Effector memory CD8-positive, alpha-beta T cell (primary cell): ENCODE measurements around the gene DNTTIP2.
"Not testable (repeated sequence)": the region's sequence is repeated elsewhere in the genome, so short reads cannot be mapped to it uniquely, and the experiment has no call there.

Experiments
- ATAC-seq: fragments of 150-1000 bp; cut with Tn5 transposase; replicated peaks from 2 replicates; pipeline ENCODE4 v1.10.0; 2021; ENCODE audit warnings: mild to moderate bottlenecking, moderate library complexity
- DNase-seq, 3 experiments: peaks; one replicate each; pipeline ENCODE4 v3.0.0; 2021
- H3K27ac Mint-ChIP-seq, 2 donors: one replicate each; pipeline ENCODE4 v1.8.0; 2022; ENCODE audit warnings: mild to moderate bottlenecking in 2 of 2, mixed read lengths in 2 of 2, moderate library complexity in 2 of 2
- H3K27me3 Mint-ChIP-seq, 2 donors: one replicate each; pipeline ENCODE4 v1.8.0; 2022; ENCODE audit warnings: mixed read lengths in 2 of 2
- H3K36me3 Mint-ChIP-seq: one replicate; pipeline ENCODE4 v1.8.0; 2022; ENCODE audit warnings: mild to moderate bottlenecking, moderate library complexity, mixed read lengths; ENCODE audit not compliant: insufficient read depth
- H3K4me1 Mint-ChIP-seq, 2 donors: one replicate each; pipeline ENCODE4 v1.8.0; 2022; ENCODE audit warnings: low read depth in 2 of 2, mixed read lengths in 2 of 2
- H3K4me3 Mint-ChIP-seq, 2 donors: one replicate each; pipeline ENCODE4 v1.8.0; 2022; ENCODE audit warnings: mild to moderate bottlenecking in 2 of 2, mixed read lengths in 2 of 2, moderate library complexity in 2 of 2
- H3K9me3 Mint-ChIP-seq, 2 donors: one replicate each; pipeline ENCODE4 v1.8.0; 2022; ENCODE audit warnings: mixed read lengths in 2 of 2

Gene DNTTIP2

GRCh38 chr1:93844262-93845045 is 34.6 kb downstream of the DNTTIP2 start:
- DNase-seq, result peak; percentile 38 to 42 (median 40)
- Mint-ChIP-seq H3K27me3 (peaks cover 5 to 6% of the 10 kb centered on the region in 2 donors), H3K4me1 (peaks cover 18 to 28% of the 10 kb centered on the region in 2 donors), H3K4me3 (no peak overlapping the region), H3K36me3 (peaks cover 27% of the 10 kb centered on the region), H3K27ac (peak overlapping the region in 1 of 2 donors; percentile 53), H3K9me3 (no peaks in the 10 kb centered on the region)
- ATAC-seq, result no peak

- DNase-seq, result no peak
- no peak overlapping the region for H3K27ac Mint-ChIP-seq
- H3K4me3 Mint-ChIP-seq, result no peak overlapping the region
- H3K4me1 Mint-ChIP-seq, result peaks cover 18 to 23% of the 10 kb centered on the region in 2 donors
- H3K36me3 Mint-ChIP-seq, result peaks cover 22% of the 10 kb centered on the region
- no peaks in the 10 kb centered on the region for H3K9me3 Mint-ChIP-seq
- H3K27me3 Mint-ChIP-seq, result peaks cover 5 to 6% of the 10 kb centered on the region in 2 donors
- no peak for ATAC-seq
Measured at GRCh38 chr1:93842750-93843500, 36.1 kb downstream of the DNTTIP2 start.

- ATAC-seq, result no peak
Measured at GRCh38 chr1:93841771-93842170, 37.2 kb downstream of the DNTTIP2 start.

GRCh38 chr1:93840956-93841482 is 38.0 kb downstream of the DNTTIP2 start:
- peaks cover 11 to 13% of the 10 kb centered on the region in 2 donors for H3K4me1 Mint-ChIP-seq
- DNase-seq (no peak), ATAC-seq (no peak)
- H3K27me3 Mint-ChIP-seq, result peaks cover 0 to 7% of the 10 kb centered on the region in 2 donors
- H3K4me3 Mint-ChIP-seq, result no peak overlapping the region
- H3K36me3 Mint-ChIP-seq, result peaks cover 3% of the 10 kb centered on the region
- H3K27ac Mint-ChIP-seq, result no peak overlapping the region
- H3K9me3 Mint-ChIP-seq, result no peaks in the 10 kb centered on the region

More at GRCh38 chr1:93841771-93842170, 37.2 kb downstream of the DNTTIP2 start:
- DNase-seq, result no peak
- H3K4me1 Mint-ChIP-seq, result peaks cover 12 to 15% of the 10 kb centered on the region in 2 donors
- no peak overlapping the region for H3K4me3 Mint-ChIP-seq
- no peaks in the 10 kb centered on the region for H3K9me3 Mint-ChIP-seq
- no peaks in the 10 kb centered on the region for H3K27me3 Mint-ChIP-seq
- peaks cover 11% of the 10 kb centered on the region for H3K36me3 Mint-ChIP-seq
- H3K27ac Mint-ChIP-seq, result no peak overlapping the region

- H3K9me3 Mint-ChIP-seq, result peaks cover under 1 to 2% of the 10 kb centered on the region in 2 donors
- DNase-seq, result no peak
- no peak overlapping the region for H3K27ac Mint-ChIP-seq
- H3K36me3 Mint-ChIP-seq, result no peaks in the 10 kb centered on the region
- H3K4me1 Mint-ChIP-seq, result peaks cover 5% of the 10 kb centered on the region in 2 donors
- ATAC-seq, result no peak
- peaks cover under 1 to 10% of the 10 kb centered on the region in 2 donors for H3K27me3 Mint-ChIP-seq
- no peak overlapping the region for H3K4me3 Mint-ChIP-seq
Measured at GRCh38 chr1:93839753-93840152, 39.3 kb downstream of the DNTTIP2 start.

GRCh38 chr1:93839307-93839706 is 39.7 kb downstream of the DNTTIP2 start:
- DNase-seq, result no peak
- Mint-ChIP-seq H3K27ac (no peak overlapping the region), H3K27me3 (peaks cover 5 to 10% of the 10 kb centered on the region in 2 donors), H3K4me3 (no peak overlapping the region), H3K4me1 (peaks cover 1 to 2% of the 10 kb centered on the region in 2 donors), H3K9me3 (peaks cover 4 to 7% of the 10 kb centered on the region in 2 donors), H3K36me3 (no peaks in the 10 kb centered on the region)
- no peak for ATAC-seq

- H3K4me1 Mint-ChIP-seq, result no peaks in the 10 kb centered on the region
- no peak overlapping the region for H3K4me3 Mint-ChIP-seq
- DNase-seq (no peak), ATAC-seq (no peak)
- H3K36me3 Mint-ChIP-seq, result no peaks in the 10 kb centered on the region
- H3K27me3 Mint-ChIP-seq, result peaks cover 9 to 10% of the 10 kb centered on the region in 2 donors
- no peak overlapping the region for H3K27ac Mint-ChIP-seq
- peaks cover 8 to 11% of the 10 kb centered on the region in 2 donors for H3K9me3 Mint-ChIP-seq
Measured at GRCh38 chr1:93837961-93838360, 41.0 kb downstream of the DNTTIP2 start.

GRCh38 chr1:93833293-93833692 is 45.7 kb downstream of the DNTTIP2 start:
- H3K4me3 Mint-ChIP-seq, H3K36me3 Mint-ChIP-seq, ATAC-seq, DNase-seq, H3K4me1 Mint-ChIP-seq, H3K27ac Mint-ChIP-seq: not testable (repeated sequence)
- H3K27me3 Mint-ChIP-seq, result peaks cover 9 to 10% of the 10 kb centered on the region in 2 donors
- peaks cover 8 to 11% of the 10 kb centered on the region in 2 donors for H3K9me3 Mint-ChIP-seq

- Mint-ChIP-seq H3K27ac (no peak overlapping the region), H3K4me3 (no peak overlapping the region), H3K4me1 (no peaks in the 10 kb centered on the region), H3K27me3 (peaks cover 0 to 1% of the 10 kb centered on the region in 2 donors), H3K9me3 (peaks cover 1 to 2% of the 10 kb centered on the region in 2 donors), H3K36me3 (no peaks in the 10 kb centered on the region)
- ATAC-seq, result no peak
- no peak for DNase-seq
Measured at GRCh38 chr1:93829061-93829460, 49.9 kb downstream of the DNTTIP2 start.

GRCh38 chr1:93828367-93828755 is 50.6 kb downstream of the DNTTIP2 start:
- H3K4me3 Mint-ChIP-seq, result no peak overlapping the region
- no peaks in the 10 kb centered on the region for H3K27me3 Mint-ChIP-seq
- no peaks in the 10 kb centered on the region for H3K9me3 Mint-ChIP-seq
- no peaks in the 10 kb centered on the region for H3K36me3 Mint-ChIP-seq
- H3K4me1 Mint-ChIP-seq, result no peaks in the 10 kb centered on the region
- no peak overlapping the region for H3K27ac Mint-ChIP-seq
- DNase-seq (no peak), ATAC-seq (no peak)

GRCh38 chr1:93827633-93828366 is 51.2 kb downstream of the DNTTIP2 start:
- H3K4me3 Mint-ChIP-seq, result no peak overlapping the region
- no peaks in the 10 kb centered on the region for H3K27me3 Mint-ChIP-seq
- H3K9me3 Mint-ChIP-seq, result no peaks in the 10 kb centered on the region
- no peaks in the 10 kb centered on the region for H3K4me1 Mint-ChIP-seq
- no peaks in the 10 kb centered on the region for H3K36me3 Mint-ChIP-seq
- DNase-seq (no peak), ATAC-seq (no peak)
- no peak overlapping the region for H3K27ac Mint-ChIP-seq

- ATAC-seq (no peak), DNase-seq (no peak)
- Mint-ChIP-seq H3K36me3 (no peaks in the 10 kb centered on the region), H3K27me3 (no peaks in the 10 kb centered on the region), H3K4me1 (no peaks in the 10 kb centered on the region), H3K9me3 (no peaks in the 10 kb centered on the region), H3K27ac (no peak overlapping the region), H3K4me3 (no peak overlapping the region)
Measured at GRCh38 chr1:93827128-93827527, 51.9 kb downstream of the DNTTIP2 start.

- no peaks in the 10 kb centered on the region for H3K4me1 Mint-ChIP-seq
- H3K27ac Mint-ChIP-seq, result no peak overlapping the region
- H3K4me3 Mint-ChIP-seq, result no peak overlapping the region
- H3K9me3 Mint-ChIP-seq, result no peaks in the 10 kb centered on the region
- ATAC-seq, result no peak
- H3K27me3 Mint-ChIP-seq, result no peaks in the 10 kb centered on the region
- no peaks in the 10 kb centered on the region for H3K36me3 Mint-ChIP-seq
- DNase-seq, result no peak
Measured at GRCh38 chr1:93824834-93825233, 54.2 kb downstream of the DNTTIP2 start.
